HL-60 (cell line): ENCODE data around the gene IL10RA.

Experiments used
- DNase-seq, 2 experiments: peaks; one replicate each; pipeline ENCODE4 v3.0.0-alpha.2; 2010 to 2020; ENCODE audit warnings: low read depth in 1 of 2, low spot score in 1 of 2
- H3K27ac ChIP-seq: fragments of 250-450 bp; sonication (Bioruptor Pico); replicated peaks from 2 replicates; pipeline ENCODE4 v1.5.1; 2020; ENCODE audit warnings: mild to moderate bottlenecking, moderate library complexity
- H3K27me3 ChIP-seq: fragments of 250-450 bp; sonication (Bioruptor Pico); 2 replicates; pipeline ENCODE4 v1.5.1; 2021; ENCODE audit warnings: mild to moderate bottlenecking, moderate library complexity; ENCODE audit not compliant: insufficient read depth, poor library complexity, severe bottlenecking
- H3K4me3 ChIP-seq: replicated peaks from 2 replicates; pipeline ENCODE4 v1.5.1; 2011; ENCODE audit warnings: mild to moderate bottlenecking, control low read depth, low read length; ENCODE audit not compliant: insufficient read depth
- CTCF ChIP-seq: IDR thresholded peaks from one replicate; pipeline ENCODE4 v1.5.1; 2011; ENCODE audit warnings: low read length, control low read depth, inconsistent platforms; ENCODE audit not compliant: insufficient read depth
- GABPA ChIP-seq: IDR thresholded peaks from 2 replicates; pipeline ENCODE4 v1.6.1; 2012; ENCODE audit warnings: low read depth
- POLR2AphosphoS5 ChIP-seq: IDR thresholded peaks from 2 replicates; pipeline ENCODE4 v1.6.1; 2012; ENCODE audit warnings: low read depth
- SPI1 ChIP-seq: IDR thresholded peaks from 2 replicates; pipeline ENCODE4 v1.6.1; 2012; ENCODE audit warnings: low read depth, mild to moderate bottlenecking, borderline replicate concordance
- TF ChIP-seq, protein P1 (sequence below): IDR thresholded peaks from 2 replicates; pipeline ENCODE4 v1.6.1; 2012; ENCODE audit warnings: low read depth; ENCODE audit not compliant: insufficient replicate concordance

The IL10RA gene

DNA sequence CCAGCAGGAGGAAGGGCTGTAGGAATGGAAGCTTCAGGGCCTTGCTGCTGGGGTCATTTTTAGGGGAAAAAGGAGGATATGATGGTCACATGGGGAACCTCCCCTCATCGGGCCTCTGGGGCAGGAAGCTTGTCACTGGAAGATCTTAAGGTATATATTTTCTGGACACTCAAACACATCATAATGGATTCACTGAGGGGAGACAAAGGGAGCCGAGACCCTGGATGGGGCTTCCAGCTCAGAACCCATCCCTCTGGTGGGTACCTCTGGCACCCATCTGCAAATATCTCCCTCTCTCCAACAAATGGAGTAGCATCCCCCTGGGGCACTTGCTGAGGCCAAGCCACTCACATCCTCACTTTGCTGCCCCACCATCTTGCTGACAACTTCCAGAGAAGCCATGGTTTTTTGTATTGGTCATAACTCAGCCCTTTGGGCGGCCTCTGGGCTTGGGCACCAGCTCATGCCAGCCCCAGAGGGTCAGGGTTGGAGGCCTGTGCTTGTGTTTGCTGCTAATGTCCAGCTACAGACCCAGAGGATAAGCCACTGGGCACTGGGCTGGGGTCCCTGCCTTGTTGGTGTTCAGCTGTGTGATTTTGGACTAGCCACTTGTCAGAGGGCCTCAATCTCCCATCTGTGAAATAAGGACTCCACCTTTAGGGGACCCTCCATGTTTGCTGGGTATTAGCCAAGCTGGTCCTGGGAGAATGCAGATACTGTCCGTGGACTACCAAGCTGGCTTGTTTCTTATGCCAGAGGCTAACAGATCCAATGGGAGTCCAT is 14.1 kb downstream of the IL10RA start:
- DNase-seq = no peak
- no peaks in the 10 kb centered on the region for H3K27me3 ChIP-seq
- TF ChIP-seq, protein P1, sequence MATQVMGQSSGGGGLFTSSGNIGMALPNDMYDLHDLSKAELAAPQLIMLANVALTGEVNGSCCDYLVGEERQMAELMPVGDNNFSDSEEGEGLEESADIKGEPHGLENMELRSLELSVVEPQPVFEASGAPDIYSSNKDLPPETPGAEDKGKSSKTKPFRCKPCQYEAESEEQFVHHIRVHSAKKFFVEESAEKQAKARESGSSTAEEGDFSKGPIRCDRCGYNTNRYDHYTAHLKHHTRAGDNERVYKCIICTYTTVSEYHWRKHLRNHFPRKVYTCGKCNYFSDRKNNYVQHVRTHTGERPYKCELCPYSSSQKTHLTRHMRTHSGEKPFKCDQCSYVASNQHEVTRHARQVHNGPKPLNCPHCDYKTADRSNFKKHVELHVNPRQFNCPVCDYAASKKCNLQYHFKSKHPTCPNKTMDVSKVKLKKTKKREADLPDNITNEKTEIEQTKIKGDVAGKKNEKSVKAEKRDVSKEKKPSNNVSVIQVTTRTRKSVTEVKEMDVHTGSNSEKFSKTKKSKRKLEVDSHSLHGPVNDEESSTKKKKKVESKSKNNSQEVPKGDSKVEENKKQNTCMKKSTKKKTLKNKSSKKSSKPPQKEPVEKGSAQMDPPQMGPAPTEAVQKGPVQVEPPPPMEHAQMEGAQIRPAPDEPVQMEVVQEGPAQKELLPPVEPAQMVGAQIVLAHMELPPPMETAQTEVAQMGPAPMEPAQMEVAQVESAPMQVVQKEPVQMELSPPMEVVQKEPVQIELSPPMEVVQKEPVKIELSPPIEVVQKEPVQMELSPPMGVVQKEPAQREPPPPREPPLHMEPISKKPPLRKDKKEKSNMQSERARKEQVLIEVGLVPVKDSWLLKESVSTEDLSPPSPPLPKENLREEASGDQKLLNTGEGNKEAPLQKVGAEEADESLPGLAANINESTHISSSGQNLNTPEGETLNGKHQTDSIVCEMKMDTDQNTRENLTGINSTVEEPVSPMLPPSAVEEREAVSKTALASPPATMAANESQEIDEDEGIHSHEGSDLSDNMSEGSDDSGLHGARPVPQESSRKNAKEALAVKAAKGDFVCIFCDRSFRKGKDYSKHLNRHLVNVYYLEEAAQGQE = no peak
- no peak for TF ChIP-seq POLR2AphosphoS5
- TF ChIP-seq CTCF = no peak
- TF ChIP-seq GABPA = no peak
- no peak for TF ChIP-seq SPI1
- H3K4me3 ChIP-seq = no peak overlapping the region
- no peak overlapping the region for H3K27ac ChIP-seq

- Histone ChIP-seq H3K4me3 (no peak overlapping the region), H3K27ac (no peak overlapping the region), H3K27me3 (no peaks in the 10 kb centered on the region)
- TF ChIP-seq, protein P1 = no peak
- TF ChIP-seq POLR2AphosphoS5 (no peak), GABPA (no peak)
- DNase-seq = no peak
Measured at GRCh38 chr11:118000850-118001228, 14.6 kb downstream of the IL10RA start.

DNA sequence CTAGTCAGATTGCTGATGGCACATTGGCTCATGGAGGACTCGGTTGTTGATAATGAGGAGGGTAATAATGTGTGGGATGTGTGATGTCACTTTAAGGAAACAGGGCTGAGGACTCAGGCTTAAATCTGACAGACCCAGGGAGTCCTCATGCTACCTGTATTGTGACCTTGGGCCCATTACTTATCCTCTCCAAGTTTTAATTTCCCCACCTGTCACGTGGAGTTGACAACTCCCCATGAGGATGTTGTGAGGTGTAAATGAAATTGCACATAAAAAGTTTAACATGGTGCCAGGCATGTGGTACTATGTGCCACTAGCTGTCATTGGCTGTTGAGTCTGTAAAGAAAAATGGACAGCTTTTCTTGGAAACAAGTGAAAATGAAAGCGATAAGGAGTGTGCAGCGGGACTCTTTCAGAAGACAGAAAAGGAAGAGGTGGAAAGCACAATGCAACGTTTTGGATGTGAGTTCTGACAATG is 15.3 kb downstream of the IL10RA start:
- Histone ChIP-seq H3K4me3 (no peak overlapping the region), H3K27me3 (no peaks in the 10 kb centered on the region), H3K27ac (no peak overlapping the region; the same call in 1 of the 2 replicates)
- TF ChIP-seq SPI1 (no peak), POLR2AphosphoS5 (no peak), GABPA (no peak), CTCF (no peak)
- TF ChIP-seq, protein P1 = no peak
- no peak for DNase-seq
